Measurements from ENCODE around the gene PIK3CG.
"Not testable (repeated sequence)": the region's sequence is repeated elsewhere in the genome, so short reads cannot be mapped to it uniquely, and the experiment has no call there.

The PIK3CG gene

DNA sequence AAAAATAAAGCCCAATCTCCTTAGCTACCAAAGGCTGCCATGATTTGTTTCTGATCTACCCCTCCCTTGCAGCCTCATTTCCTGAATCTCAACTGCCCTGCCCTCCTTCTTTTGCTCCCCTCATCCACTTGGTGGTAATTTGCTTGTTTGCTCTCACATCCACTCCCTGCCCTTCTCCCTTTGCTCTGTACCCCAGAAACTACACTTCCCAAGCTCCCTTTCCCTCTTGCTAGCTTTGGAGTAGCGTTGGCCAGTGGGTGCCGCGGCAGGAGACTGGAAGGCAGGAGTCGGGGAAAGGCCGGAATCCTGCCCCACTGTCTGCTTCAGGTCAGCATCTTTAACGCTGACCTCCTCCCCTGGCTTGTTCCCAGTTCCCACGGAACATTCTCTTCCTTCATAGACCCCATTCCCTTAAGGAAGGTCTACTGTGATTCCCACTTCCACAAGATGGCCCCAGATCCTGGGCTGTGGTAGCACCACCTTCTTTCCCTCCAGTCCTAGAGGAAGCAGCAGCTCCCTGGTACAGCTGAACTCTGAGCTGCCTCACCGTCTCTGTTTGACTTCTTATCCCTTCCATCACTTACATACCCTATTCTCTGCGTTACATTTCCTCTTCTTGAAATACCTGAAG, 79.1 kb downstream of the PIK3CG start:
- no peak for DNase-seq

DNA sequence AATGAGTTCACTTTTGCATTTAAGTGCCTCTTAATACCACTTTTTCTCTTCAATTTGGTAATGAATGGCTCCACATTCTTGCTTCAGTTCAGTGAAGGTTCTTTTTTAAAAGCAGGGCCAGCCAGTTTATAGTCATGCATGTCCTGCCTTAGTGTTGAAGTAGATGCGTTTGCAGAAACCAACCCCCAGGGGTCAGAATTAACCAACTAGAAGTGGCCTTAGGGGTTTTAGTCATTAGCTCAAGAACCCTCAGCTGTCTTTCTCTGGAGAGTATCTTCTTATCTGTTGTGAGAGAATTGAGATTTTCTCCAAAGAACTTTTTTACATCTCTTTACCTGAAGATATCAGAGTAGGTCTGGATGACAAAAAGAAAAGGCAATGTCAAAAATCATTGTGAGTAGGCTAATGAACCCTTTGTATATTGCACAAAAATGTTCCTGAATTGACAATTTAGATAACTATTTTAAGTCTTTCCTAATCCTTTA, 82.2 kb downstream of the PIK3CG start:
- DNase-seq: peak; percentile 75

DNA sequence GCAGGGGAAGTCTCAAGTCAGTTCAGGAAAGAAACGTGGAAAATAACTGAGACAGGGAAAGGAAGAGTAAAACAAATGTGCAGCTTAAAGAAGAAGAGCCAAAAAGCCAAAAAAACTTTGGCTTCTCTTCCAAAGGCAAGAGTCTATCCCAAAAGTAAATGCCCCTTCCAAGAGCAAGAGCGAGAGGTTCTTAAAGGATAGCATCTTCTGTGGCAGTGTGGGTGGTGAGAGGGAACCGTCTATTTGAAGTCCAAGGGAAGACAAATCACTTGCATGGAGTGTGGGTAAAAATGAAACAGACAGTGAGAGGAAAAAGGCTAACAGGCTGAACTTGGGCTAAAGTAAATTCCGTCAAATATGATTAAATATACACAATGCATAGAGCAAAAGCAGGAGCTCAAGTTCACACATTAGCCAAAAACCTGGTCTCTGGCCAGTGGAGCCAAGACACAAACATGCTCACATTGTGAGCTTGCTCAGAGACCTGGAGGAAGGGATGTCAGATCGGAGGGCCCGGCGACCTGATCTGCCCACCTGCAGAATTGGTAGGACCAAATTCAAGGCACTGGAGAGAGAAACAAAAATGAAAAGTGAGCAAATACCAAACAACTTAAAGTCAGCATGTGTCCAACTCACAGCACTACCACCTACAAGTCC, 87.0 kb downstream of the PIK3CG start:
- no peak for DNase-seq

DNA sequence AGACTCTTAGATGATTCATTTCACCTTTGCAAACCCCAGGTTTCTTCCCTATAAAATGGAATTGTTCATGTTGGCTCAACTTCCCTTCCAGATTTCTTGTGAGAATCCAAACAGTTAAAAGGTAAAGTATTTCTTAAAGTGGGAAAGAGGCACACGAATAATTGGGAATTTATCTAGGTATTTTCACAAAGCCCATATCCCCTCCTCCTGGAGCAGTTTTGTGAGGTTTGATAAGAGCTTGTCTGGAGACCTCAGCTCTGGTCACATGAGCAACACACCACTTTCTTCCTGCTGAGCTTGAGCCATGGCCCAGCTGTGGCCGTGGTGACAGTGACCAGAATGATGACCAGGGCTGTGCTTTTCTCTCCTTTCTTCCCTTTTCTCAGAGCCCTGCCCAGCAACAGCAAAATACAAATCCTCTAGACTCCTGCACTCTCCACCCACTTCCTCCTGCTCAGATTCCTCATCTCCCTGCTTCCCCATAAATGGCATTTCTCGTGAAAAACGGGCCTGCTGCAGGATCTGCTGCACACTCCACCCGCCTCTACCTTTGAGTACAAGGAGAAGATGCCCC, 87.7 kb downstream of the PIK3CG start:
- DNase-seq: no peak

DNA sequence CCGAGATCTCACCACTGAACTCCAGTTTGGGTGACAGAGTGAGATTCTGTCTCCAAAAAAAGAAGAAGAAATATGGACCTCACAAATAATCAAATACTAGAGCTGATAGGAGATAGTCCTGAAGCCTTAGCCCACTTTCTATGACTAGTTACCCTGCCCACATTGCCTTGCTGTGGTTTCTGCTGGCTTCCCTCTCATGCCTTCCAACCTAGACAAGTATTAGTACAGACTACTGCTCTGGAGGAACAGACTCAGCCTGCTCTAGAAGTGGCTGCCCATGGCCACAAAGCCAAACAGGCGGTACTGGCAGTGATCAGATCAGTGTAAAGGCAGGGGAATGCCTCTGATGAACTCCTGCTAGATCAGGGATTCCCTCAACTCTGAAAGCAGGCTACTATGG, 89.8 kb downstream of the PIK3CG start:
- DNase-seq: no peak

DNA sequence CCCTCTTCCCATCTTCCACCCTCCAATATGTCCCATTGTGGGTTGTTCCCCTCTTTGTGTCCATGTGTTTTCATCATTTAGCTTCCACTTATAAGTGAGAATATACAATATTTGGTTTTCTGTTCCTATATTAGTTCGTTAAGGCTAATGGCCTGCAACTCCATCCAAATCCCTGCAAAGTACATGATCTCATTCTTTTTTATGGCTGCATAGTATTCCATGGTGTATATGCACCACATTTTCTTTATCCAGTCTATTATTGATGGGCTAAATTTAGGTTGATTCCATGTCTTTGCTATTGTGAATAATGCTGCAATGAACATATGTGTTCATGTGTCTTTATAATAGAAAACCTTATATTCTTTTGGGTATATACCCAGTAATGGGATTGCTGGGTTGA, 90.8 kb downstream of the PIK3CG start:
- DNase-seq: not testable (repeated sequence)
